Nephron (organoid): ENCODE measurements around the gene P2RY14.

Experiments used
- H3K27ac Mint-ChIP-seq, 3 experiments: 2 replicates each; pipeline ENCODE4 v1.8.0; 2020; ENCODE audit warnings: mixed read lengths in 3 of 3, mild to moderate bottlenecking in 2 of 3, moderate library complexity in 1 of 3
- H3K27me3 Mint-ChIP-seq: 2 replicates; pipeline ENCODE4 v1.8.0; 2021; ENCODE audit warnings: low read depth, mild to moderate bottlenecking, moderate library complexity, mixed read lengths
- H3K36me3 Mint-ChIP-seq: 2 replicates; pipeline ENCODE4 v1.8.0; 2020; ENCODE audit warnings: low read depth, mixed read lengths
- H3K4me1 Mint-ChIP-seq: 2 replicates; pipeline ENCODE4 v1.8.0; 2020; ENCODE audit warnings: mixed read lengths
- H3K4me3 Mint-ChIP-seq, 3 experiments: 2 replicates each; pipeline ENCODE4 v1.8.0; 2020; ENCODE audit warnings: mild to moderate bottlenecking in 3 of 3, mixed read lengths in 3 of 3, moderate library complexity in 2 of 3
- H3K9me3 Mint-ChIP-seq: 2 replicates; pipeline ENCODE4 v1.8.0; 2020; ENCODE audit warnings: mixed read lengths
- TF ChIP-seq, protein P1 (sequence below), 3 experiments: fragments of 200-600 bp; sonication (generic); IDR thresholded peaks; one replicate each; pipeline ENCODE4 v1.5.0; 2021; ENCODE audit warnings: antibody characterized with exemption in 3 of 3; ENCODE audit not compliant: unreplicated experiment in 3 of 3

The P2RY14 gene

DNA sequence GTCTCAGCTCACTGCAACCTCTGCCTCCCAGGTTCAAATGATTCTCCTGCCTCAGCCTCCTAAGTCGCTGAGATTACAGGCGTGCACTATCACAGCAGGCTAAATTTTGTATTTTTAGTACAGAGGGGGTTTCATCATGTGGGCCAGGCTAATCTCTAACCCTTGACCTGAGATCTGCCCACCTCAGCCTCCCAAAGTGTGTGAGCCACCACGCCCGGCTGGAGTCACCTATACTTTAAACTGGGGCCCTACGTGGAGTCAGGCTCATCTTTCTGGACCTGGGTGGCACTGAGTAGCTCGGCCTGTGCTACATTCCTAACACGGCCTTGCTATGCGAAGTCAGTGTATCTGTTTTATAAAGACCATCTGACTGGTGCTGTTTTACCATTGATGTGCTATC, 81.1 kb downstream of the P2RY14 start:
- Mint-ChIP-seq H3K27ac (no peak overlapping the region), H3K9me3 (no peaks in the 10 kb centered on the region), H3K27me3 (no peaks in the 10 kb centered on the region), H3K36me3 (peaks cover 13% of the 10 kb centered on the region), H3K4me1 (no peaks in the 10 kb centered on the region), H3K4me3 (no peak overlapping the region)
- TF ChIP-seq, protein P1, sequence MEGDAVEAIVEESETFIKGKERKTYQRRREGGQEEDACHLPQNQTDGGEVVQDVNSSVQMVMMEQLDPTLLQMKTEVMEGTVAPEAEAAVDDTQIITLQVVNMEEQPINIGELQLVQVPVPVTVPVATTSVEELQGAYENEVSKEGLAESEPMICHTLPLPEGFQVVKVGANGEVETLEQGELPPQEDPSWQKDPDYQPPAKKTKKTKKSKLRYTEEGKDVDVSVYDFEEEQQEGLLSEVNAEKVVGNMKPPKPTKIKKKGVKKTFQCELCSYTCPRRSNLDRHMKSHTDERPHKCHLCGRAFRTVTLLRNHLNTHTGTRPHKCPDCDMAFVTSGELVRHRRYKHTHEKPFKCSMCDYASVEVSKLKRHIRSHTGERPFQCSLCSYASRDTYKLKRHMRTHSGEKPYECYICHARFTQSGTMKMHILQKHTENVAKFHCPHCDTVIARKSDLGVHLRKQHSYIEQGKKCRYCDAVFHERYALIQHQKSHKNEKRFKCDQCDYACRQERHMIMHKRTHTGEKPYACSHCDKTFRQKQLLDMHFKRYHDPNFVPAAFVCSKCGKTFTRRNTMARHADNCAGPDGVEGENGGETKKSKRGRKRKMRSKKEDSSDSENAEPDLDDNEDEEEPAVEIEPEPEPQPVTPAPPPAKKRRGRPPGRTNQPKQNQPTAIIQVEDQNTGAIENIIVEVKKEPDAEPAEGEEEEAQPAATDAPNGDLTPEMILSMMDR (IDR thresholded peaks at IDR 0.05; ENCODE audit: unreplicated experiment in 3 of 3): no peak

DNA sequence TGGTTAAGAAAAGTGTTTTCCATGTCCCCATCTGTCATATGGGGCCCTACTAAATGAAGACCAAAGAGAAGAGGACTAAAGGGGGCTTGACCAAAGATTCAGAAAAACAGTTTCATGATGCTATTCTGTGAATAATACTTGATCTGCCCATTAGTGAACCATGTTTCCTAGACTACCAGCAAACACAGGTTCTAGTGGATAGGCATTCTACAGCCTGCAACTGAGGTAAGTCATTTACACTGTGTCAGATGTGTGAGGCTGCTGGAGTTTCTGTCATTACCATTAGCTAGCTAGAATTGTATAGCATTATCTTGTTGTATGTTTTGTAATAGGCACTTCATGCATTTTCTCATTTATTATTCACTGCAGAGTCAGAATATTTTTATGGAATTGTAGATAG, 81.9 kb downstream of the P2RY14 start:
- Mint-ChIP-seq H3K27ac (no peak overlapping the region), H3K9me3 (no peaks in the 10 kb centered on the region), H3K36me3 (peaks cover 13% of the 10 kb centered on the region), H3K27me3 (no peaks in the 10 kb centered on the region), H3K4me1 (no peaks in the 10 kb centered on the region), H3K4me3 (no peak overlapping the region)
- TF ChIP-seq, protein P1 (IDR thresholded peaks at IDR 0.05; ENCODE audit: unreplicated experiment in 3 of 3): no peak

- Mint-ChIP-seq H3K27ac (no peak overlapping the region), H3K27me3 (no peaks in the 10 kb centered on the region), H3K4me3 (no peak overlapping the region), H3K4me1 (no peaks in the 10 kb centered on the region), H3K9me3 (no peaks in the 10 kb centered on the region), H3K36me3 (peaks cover 19% of the 10 kb centered on the region)
- TF ChIP-seq, protein P1 (IDR thresholded peaks at IDR 0.05; ENCODE audit: unreplicated experiment in 3 of 3): no peak
Observed at GRCh38 chr3:151195826-151196225, 82.5 kb downstream of the P2RY14 start.

DNA sequence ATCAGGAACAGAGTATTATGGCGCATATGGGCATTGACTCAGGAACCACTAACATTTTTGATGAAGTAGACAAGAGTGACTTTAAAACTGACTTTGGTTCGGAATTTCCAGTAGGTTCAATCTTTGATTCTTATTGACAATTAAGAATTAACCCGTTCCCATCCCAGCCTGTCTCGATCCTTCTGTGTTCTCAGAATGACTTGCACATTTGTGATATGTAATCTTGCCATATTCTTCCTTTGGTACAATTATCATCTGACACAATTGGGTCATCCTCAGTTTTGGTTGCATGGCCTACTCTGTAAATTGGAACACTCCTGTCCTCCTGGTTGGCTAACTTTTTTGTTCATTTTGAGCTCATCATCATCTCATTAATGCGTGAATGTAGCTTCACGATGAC, 85.8 kb downstream of the P2RY14 start:
- no peak overlapping the region for H3K4me3 Mint-ChIP-seq
- no peaks in the 10 kb centered on the region for H3K27me3 Mint-ChIP-seq
- H3K27ac Mint-ChIP-seq: no peak overlapping the region
- TF ChIP-seq, protein P1 (IDR thresholded peaks at IDR 0.05; ENCODE audit: unreplicated experiment in 3 of 3): no peak
- H3K4me1 Mint-ChIP-seq: no peaks in the 10 kb centered on the region
- H3K36me3 Mint-ChIP-seq: peaks cover 19% of the 10 kb centered on the region
- H3K9me3 Mint-ChIP-seq: no peaks in the 10 kb centered on the region

DNA sequence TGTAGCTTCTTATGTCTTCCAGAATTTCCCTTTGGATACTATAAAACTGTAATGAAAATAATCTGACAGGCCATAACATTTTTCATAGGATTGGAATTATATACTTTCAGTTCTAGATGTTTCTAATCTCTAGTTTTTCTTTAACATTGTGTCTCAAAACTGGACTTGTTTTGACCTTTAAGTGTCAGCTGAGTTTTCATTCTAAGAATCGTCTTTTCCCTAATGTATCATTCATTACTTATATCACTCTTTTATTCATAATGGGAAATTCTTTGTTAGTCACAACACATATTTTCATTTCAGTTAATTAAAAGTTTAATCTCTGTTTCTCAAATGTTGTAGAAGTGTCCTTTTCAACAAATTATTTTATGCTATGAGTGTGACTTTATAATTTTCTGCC, 87.2 kb downstream of the P2RY14 start:
- no peak overlapping the region for H3K27ac Mint-ChIP-seq
- no peaks in the 10 kb centered on the region for H3K9me3 Mint-ChIP-seq
- peaks cover 26% of the 10 kb centered on the region for H3K36me3 Mint-ChIP-seq
- H3K4me1 Mint-ChIP-seq: no peaks in the 10 kb centered on the region
- no peak overlapping the region for H3K4me3 Mint-ChIP-seq
- H3K27me3 Mint-ChIP-seq: no peaks in the 10 kb centered on the region
- TF ChIP-seq, protein P1 (IDR thresholded peaks at IDR 0.05; ENCODE audit: unreplicated experiment in 3 of 3): no peak

GRCh38 chr3:151183265-151183671, 95.1 kb downstream of the P2RY14 start:
- Mint-ChIP-seq H3K9me3 (no peaks in the 10 kb centered on the region), H3K4me3 (no peak overlapping the region), H3K4me1 (no peaks in the 10 kb centered on the region), H3K36me3 (peaks cover 7% of the 10 kb centered on the region), H3K27ac (no peak overlapping the region), H3K27me3 (no peaks in the 10 kb centered on the region)
- TF ChIP-seq, protein P1 (IDR thresholded peaks at IDR 0.05; ENCODE audit: unreplicated experiment in 3 of 3): no peak
